PC-9 (cell line): ENCODE measurements around the gene CD2AP. TPM values are rescaled to one million over a fixed set of nuclear protein-coding genes. Genes with fewer than 3 reads are reported as not detected.

Experiments
- BruUV-seq: library from RNA; stranded (reverse); fragments of 400-500 nt; replicated peaks from 2 replicates; lab custom pipeline; 2021; lab: Mats Ljungman, UMichigan
- CTCF ChIA-PET: fragments of 300-600 bp; sonication (Branson Sonifier 250); formaldehyde crosslinking; loops from one replicate; lab custom pipeline; 2022; ENCODE audit warnings: antibody characterized with exemption; lab: Charles Lee
- POLR2A ChIA-PET: fragments of 300-600 bp; sonication (Branson Sonifier 250); formaldehyde crosslinking; loops from one replicate; lab custom pipeline; 2022; ENCODE audit warnings: antibody characterized with exemption; ENCODE audit not compliant: unreplicated experiment; lab: Charles Lee
- DNase-seq, 2 experiments: peaks; one replicate each; pipeline versions ENCODE4 v3.0.0 to v3.0.0-alpha.2; 2015 to 2022; ENCODE audit warnings: mixed read lengths in 1 of 2
- H2AFZ ChIP-seq: fragments of 200-600 bp; sonication (generic); 2 replicates; pipeline ENCODE4 v1.8.1; 2017; ENCODE audit warnings: antibody characterized with exemption
- H3F3A ChIP-seq: fragments of 200-600 bp; sonication (generic); 2 replicates; pipeline ENCODE4 v1.8.1; 2017; ENCODE audit warnings: antibody characterized with exemption, mild to moderate bottlenecking, low read depth; ENCODE audit not compliant: insufficient read depth
- H3K27ac ChIP-seq: fragments of 200-600 bp; sonication (generic); 2 replicates; pipeline ENCODE4 v1.6.1; 2016; ENCODE audit warnings: mixed run types
- H3K27me3 ChIP-seq: fragments of 200-600 bp; sonication (generic); 2 replicates; pipeline ENCODE4 v1.6.1; 2016; ENCODE audit warnings: low read depth, mixed run types; ENCODE audit not compliant: insufficient read depth
- H3K36me3 ChIP-seq: fragments of 200-600 bp; sonication (generic); 2 replicates; pipeline ENCODE4 v1.6.1; 2016; ENCODE audit warnings: low read depth, mixed run types
- H3K4me1 ChIP-seq: fragments of 200-600 bp; sonication (generic); replicated peaks from 2 replicates; pipeline ENCODE4 v1.6.1; 2016; ENCODE audit warnings: mixed run types; ENCODE audit not compliant: insufficient read depth
- H3K4me2 ChIP-seq: fragments of 200-600 bp; sonication (generic); 2 replicates; pipeline ENCODE4 v1.6.1; 2017; ENCODE audit warnings: mixed run types
- H3K4me3 ChIP-seq: fragments of 200-600 bp; sonication (generic); 2 replicates; pipeline ENCODE4 v1.6.1; 2016; ENCODE audit warnings: mixed run types
- H3K79me2 ChIP-seq: fragments of 200-600 bp; sonication (generic); 2 replicates; pipeline ENCODE4 v1.6.1; 2017; ENCODE audit warnings: low read depth, mixed run types
- H3K9me2 ChIP-seq: fragments of 200-600 bp; sonication (generic); 2 replicates; pipeline ENCODE4 v1.8.1; 2017; ENCODE audit warnings: mild to moderate bottlenecking; ENCODE audit not compliant: insufficient read depth
- H3K9me3 ChIP-seq: fragments of 200-600 bp; sonication (generic); 2 replicates; pipeline ENCODE4 v1.8.1; 2016; ENCODE audit warnings: low read depth; ENCODE audit not compliant: insufficient read depth
- H4K20me1 ChIP-seq: fragments of 200-600 bp; sonication (generic); 2 replicates; pipeline ENCODE4 v1.8.1; 2017; ENCODE audit not compliant: insufficient read depth
- CTCF ChIP-seq: fragments of 200-600 bp; sonication (generic); conservative IDR thresholded peaks from 2 replicates; pipeline ENCODE4 v1.6.1; 2017; ENCODE audit warnings: mixed run types, antibody characterized with exemption, mild to moderate bottlenecking, moderate library complexity
- EZH2 ChIP-seq: fragments of 200-600 bp; sonication (generic); IDR thresholded peaks from 2 replicates; pipeline ENCODE4 v1.8.0; 2017; ENCODE audit warnings: antibody characterized with exemption, low read depth
- intact Hi-C: fragments of 100-400 bp; cut with micrococcal nuclease; formaldehyde crosslinking; loops from one replicate; pipeline ENCODE4 v1.10.0; 2022; ENCODE audit not compliant: unreplicated experiment
- total RNA-seq: library from RNA; stranded (reverse); gene quantifications from 2 replicates; pipeline ENCODE4 v1.2.3, GENCODE V29; 2021

The CD2AP gene
- total RNA-seq, 1 experiment from 2014 or later = 55.5 TPM

DNA sequence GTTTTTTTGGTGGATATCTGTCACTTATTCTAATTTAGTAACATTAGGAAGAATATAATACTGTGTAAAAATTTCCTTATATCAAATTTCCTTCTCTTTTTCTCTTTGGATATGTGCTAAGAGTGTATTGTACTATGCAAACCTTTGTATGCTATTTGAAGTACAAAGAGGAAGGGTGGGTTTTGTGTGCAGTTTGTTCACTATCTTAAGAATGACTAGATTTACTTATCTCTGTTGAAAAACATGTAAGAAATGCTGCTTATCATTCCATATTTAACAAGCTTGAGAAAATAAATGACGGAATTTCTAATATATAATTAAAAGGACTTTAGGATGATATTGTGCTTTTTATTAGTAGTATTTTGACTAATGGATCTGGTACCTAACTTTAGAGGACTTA lies 13.1 kb downstream of the CD2AP start:
- Histone ChIP-seq H3F3A (no peaks in the 10 kb centered on the region; the same call in 1 of the 2 replicates), H2AFZ (no peak overlapping the region), H3K4me1 (no peaks in the 10 kb centered on the region), H3K9me3 (no peaks in the 10 kb centered on the region), H4K20me1 (peaks cover 46% of the 10 kb centered on the region), H3K9me2 (no peaks in the 10 kb centered on the region), H3K4me3 (no peak overlapping the region), H3K27ac (no peak overlapping the region), H3K79me2 (peaks cover 100% of the 10 kb centered on the region), H3K4me2 (no peak overlapping the region), H3K36me3 (0 out of 2 replicates have a peak, but pooled peaks cover 3% of the 10 kb centered on the region), H3K27me3 (no peaks in the 10 kb centered on the region)
- TF ChIP-seq EZH2 = no peak
- no peak for TF ChIP-seq CTCF
- intact Hi-C loops = no loop called here
- no TSS peak for BruUV-seq
- ChIA-PET CTCF (no interaction called here), POLR2A (interaction anchor here (0.6 to 0.7 kb wide), 2 partner anchors 13 to 697 kb away, joined by 3 read pairs; partner anchors contain the start of gene CD2AP)
- DNase-seq = no peak

DNA sequence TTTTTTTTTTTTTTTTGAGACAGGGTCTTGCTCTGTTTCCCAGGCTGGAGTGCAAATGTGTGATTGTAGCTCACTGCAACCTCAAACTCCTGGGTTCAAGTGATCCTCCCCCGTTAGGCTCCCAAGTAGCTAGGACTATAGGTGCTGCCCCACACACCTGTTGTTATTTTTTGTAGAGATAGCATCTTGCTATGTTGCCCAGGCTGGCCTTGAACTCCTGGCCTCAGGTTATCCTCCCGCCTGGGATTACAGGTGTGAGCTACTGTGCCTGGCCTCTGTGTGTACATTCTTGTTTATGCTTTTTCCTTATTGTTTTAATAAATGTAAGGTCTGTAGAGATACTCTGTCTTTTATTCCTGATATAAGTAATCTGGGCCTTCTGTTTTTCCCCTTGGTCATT lies 14.8 kb downstream of the CD2AP start:
- peaks cover 3% of the 10 kb centered on the region; the same call in 1 of the 2 replicates for H3K36me3 ChIP-seq
- H3K79me2 ChIP-seq = peaks cover 100% of the 10 kb centered on the region
- H3K27ac ChIP-seq = no peak overlapping the region
- H4K20me1 ChIP-seq = peaks cover 38% of the 10 kb centered on the region
- ChIA-PET CTCF (no interaction called here), POLR2A (no interaction called here)
- H3F3A ChIP-seq = no peaks in the 10 kb centered on the region; the same call in 1 of the 2 replicates
- TF ChIP-seq CTCF (no peak), EZH2 (no peak)
- H3K9me3 ChIP-seq = no peaks in the 10 kb centered on the region
- H3K4me3 ChIP-seq = no peak overlapping the region
- intact Hi-C loops = no loop called here
- no TSS peak for BruUV-seq
- no peaks in the 10 kb centered on the region for H3K27me3 ChIP-seq
- no peaks in the 10 kb centered on the region for H3K4me1 ChIP-seq
- no peak overlapping the region for H3K4me2 ChIP-seq
- no peak for DNase-seq
- H3K9me2 ChIP-seq = no peaks in the 10 kb centered on the region
- no peak overlapping the region for H2AFZ ChIP-seq

DNA sequence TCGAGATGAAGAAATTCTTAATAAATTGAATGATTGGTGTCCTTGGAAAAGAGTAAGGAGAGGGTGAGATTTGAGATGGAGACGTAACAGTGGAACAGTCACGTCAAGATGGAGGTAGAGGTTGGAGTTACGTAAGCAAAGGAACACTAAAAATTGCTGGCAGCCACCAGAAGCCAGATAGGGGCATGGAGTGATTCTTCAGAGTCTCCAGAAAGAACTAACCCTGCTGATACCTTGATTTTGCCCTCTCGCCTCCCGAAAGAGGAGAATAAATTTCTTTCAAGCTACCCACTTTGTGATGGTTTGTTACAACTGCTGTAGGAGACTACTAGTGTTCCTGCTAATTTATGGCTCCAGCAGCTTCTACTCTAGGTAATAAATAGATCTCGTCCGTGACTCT lies 17.6 kb downstream of the CD2AP start:
- DNase-seq = no peak
- TF ChIP-seq CTCF = no peak
- no peak for TF ChIP-seq EZH2
- no TSS peak for BruUV-seq
- peaks cover 100% of the 10 kb centered on the region for H3K79me2 ChIP-seq
- H3F3A ChIP-seq = no peaks in the 10 kb centered on the region; the same call in 1 of the 2 replicates
- ChIA-PET POLR2A (no interaction called here), CTCF (no interaction called here)
- H3K27ac ChIP-seq = no peak overlapping the region
- H3K9me3 ChIP-seq = no peaks in the 10 kb centered on the region
- no peaks in the 10 kb centered on the region for H3K27me3 ChIP-seq
- no peaks in the 10 kb centered on the region for H3K4me1 ChIP-seq
- peaks cover 3% of the 10 kb centered on the region; the same call in 1 of the 2 replicates for H3K36me3 ChIP-seq
- H3K9me2 ChIP-seq = no peaks in the 10 kb centered on the region
- H3K4me3 ChIP-seq = no peak overlapping the region
- H3K4me2 ChIP-seq = no peak overlapping the region
- H2AFZ ChIP-seq = no peak overlapping the region
- intact Hi-C loops = no loop called here
- H4K20me1 ChIP-seq = peaks cover 37% of the 10 kb centered on the region
